Common myeloid progenitor, CD34-positive (primary cell): ENCODE measurements around the gene CHMP1A.
A peak's percentile ranks its signal among the peaks of the same experiment; 100 is the strongest.

Experiments used
- CTCF ChIA-PET: fragments of 350-600 bp; sonication (Branson Sonifier 250); formaldehyde crosslinking; loops from one replicate; lab custom pipeline; 2021; ENCODE audit warnings: antibody characterized with exemption; lab: Charles Lee
- POLR2A ChIA-PET: fragments of 350-600 bp; sonication (Branson Sonifier 250); formaldehyde crosslinking; loops from one replicate; lab custom pipeline; 2021; ENCODE audit warnings: antibody characterized with exemption; lab: Charles Lee
- DNase-seq, 3 donors: peaks; one replicate each; pipeline versions ENCODE4 v3.0.0 to v3.0.0-alpha.2; 2013
- H3K27ac ChIP-seq, 2 experiments: 1 replicate in 1 of 2; 2 replicates in 1 of 2; pipeline ENCODE4 v1.7.0; 2013; ENCODE audit warnings: inconsistent platforms in 2 of 2, low read length in 2 of 2, mild to moderate bottlenecking in 2 of 2, low read depth in 1 of 2, moderate library complexity in 1 of 2; ENCODE audit not compliant: severe bottlenecking in 2 of 2, insufficient read depth in 1 of 2, poor library complexity in 1 of 2
- H3K27me3 ChIP-seq, 5 experiments: replicated peaks in 2 of 5; 1 replicate in 3 of 5; 2 replicates in 2 of 5; pipeline versions ENCODE4 v1.6.1 to v1.7.0; 2013; ENCODE audit warnings: low read length in 4 of 5, mild to moderate bottlenecking in 2 of 5, moderate library complexity in 2 of 5, inconsistent platforms in 1 of 5; ENCODE audit not compliant: insufficient read depth in 5 of 5, control insufficient read depth in 4 of 5
- H3K36me3 ChIP-seq, 4 experiments: 1 replicate in 2 of 4; 2 replicates in 2 of 4; pipeline versions ENCODE4 v1.6.1 to v1.7.0; 2013; ENCODE audit warnings: low read length in 3 of 4, control low read depth in 1 of 4, mild to moderate bottlenecking in 1 of 4; ENCODE audit not compliant: control insufficient read depth in 4 of 4, insufficient read depth in 4 of 4
- H3K4me1 ChIP-seq, 4 experiments: 1 replicate in 3 of 4; 2 replicates in 1 of 4; pipeline versions ENCODE4 v1.6.1 to v1.7.1; 2013; ENCODE audit warnings: low read length in 3 of 4, mild to moderate bottlenecking in 3 of 4, control low read depth in 1 of 4, inconsistent platforms in 1 of 4, moderate library complexity in 1 of 4; ENCODE audit not compliant: control insufficient read depth in 4 of 4, insufficient read depth in 4 of 4; ENCODE audit errors: control extremely low read depth in 1 of 4
- H3K4me3 ChIP-seq, 7 experiments: 1 replicate in 4 of 7; 2 replicates in 3 of 7; pipeline versions ENCODE4 v1.5.1 to v1.7.0; 2013; ENCODE audit warnings: mild to moderate bottlenecking in 7 of 7, low read length in 6 of 7, moderate library complexity in 6 of 7, inconsistent platforms in 2 of 7, low read depth in 2 of 7, control low read depth in 1 of 7; ENCODE audit not compliant: insufficient read depth in 4 of 7, control insufficient read depth in 1 of 7; ENCODE audit errors: extremely low read depth in 1 of 7
- H3K9me3 ChIP-seq, 5 experiments: 1 replicate in 4 of 5; 2 replicates in 1 of 5; pipeline versions ENCODE4 v1.6.1 to v1.7.1; 2013; ENCODE audit warnings: low read length in 4 of 5, mild to moderate bottlenecking in 2 of 5, inconsistent platforms in 1 of 5, low read depth in 1 of 5, moderate library complexity in 1 of 5; ENCODE audit not compliant: control insufficient read depth in 4 of 5, insufficient read depth in 2 of 5; ENCODE audit errors: control extremely low read depth in 1 of 5
- WGBS: methylation state at CpG from one replicate; pipeline ENCODE4 v1.1.5; 2013; ENCODE audit not compliant: insufficient coverage; 5-methylcytosine and 5-hydroxymethylcytosine counted together

The CHMP1A gene

DNA sequence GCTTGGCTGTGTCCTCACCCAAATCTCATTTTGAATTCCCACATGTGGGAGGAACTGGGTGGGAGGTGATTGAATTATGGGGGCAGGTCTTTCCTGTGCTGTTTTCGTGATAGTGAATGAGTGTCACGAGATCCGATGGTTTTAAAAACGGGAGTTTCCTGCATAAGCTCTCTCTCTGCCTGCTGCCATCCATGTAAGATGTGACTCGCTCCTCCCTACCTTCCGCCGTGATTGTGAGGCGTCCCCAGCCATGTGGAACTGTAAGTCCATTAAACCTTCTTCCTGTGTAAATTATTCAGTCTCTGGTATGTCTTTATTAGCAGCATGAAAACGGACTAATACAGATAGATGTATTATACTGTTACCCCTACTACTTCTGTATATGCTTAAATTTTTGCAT lies 3.7 kb upstream of the CHMP1A start:
- no peaks in the 10 kb centered on the region for H3K27me3 ChIP-seq
- H3K9me3 ChIP-seq: no peaks in the 10 kb centered on the region
- 92% methylated on average over 8 of the region's 9 CpGs for WGBS
- ChIA-PET POLR2A (no interaction called here), CTCF (no interaction called here)
- no peak overlapping the region for H3K27ac ChIP-seq
- peaks cover 8 to 21% (median 16%) of the 10 kb centered on the region in 4 experiments for H3K4me1 ChIP-seq
- H3K36me3 ChIP-seq: peaks cover 0 to 26% (median 20%) of the 10 kb centered on the region in 4 experiments
- H3K4me3 ChIP-seq: no peak overlapping the region
- DNase-seq: no peak

DNA sequence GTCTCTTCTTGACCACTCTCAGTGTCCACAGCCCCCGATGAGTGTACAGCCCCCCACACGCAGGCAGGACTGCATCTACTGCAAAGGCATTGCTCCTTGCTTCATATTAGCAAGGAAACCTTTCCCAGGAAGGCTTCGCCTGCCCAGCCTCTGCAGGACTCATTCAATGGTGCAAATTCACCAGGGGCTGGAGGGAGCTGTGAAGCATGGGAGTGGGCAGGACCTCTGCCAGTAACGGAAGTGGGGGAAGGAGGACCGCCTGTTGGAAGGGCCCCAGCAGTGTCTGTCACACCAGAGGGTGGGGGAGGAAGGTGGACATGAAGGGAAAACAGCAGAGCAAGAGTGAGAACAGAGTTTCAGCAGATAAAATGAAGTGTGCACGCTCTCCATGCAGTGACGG lies 2.6 kb upstream of the CHMP1A start:
- H3K27ac ChIP-seq: no peak overlapping the region
- ChIA-PET CTCF (interaction anchor here (0.9 kb wide), 1 partner anchor 40 kb away, joined by 3 read pairs; no protein-coding TSS in a partner anchor), POLR2A (no interaction called here)
- peaks cover 0 to 26% (median 20%) of the 10 kb centered on the region in 4 experiments for H3K36me3 ChIP-seq
- H3K4me3 ChIP-seq: no peak overlapping the region
- H3K4me1 ChIP-seq: peaks cover 9 to 24% (median 19%) of the 10 kb centered on the region in 4 experiments
- no peaks in the 10 kb centered on the region for H3K9me3 ChIP-seq
- no peaks in the 10 kb centered on the region for H3K27me3 ChIP-seq
- 97% methylated on average over 7 of the region's 7 CpGs for WGBS
- no peak for DNase-seq

- H3K9me3 ChIP-seq: no peaks in the 10 kb centered on the region
- peaks cover 9 to 27% (median 21%) of the 10 kb centered on the region in 4 experiments for H3K4me1 ChIP-seq
- H3K4me3 ChIP-seq: peak overlapping the region; percentile 70 to 99 (median 85)
- no peak for DNase-seq
- POLR2A ChIA-PET: interaction anchor here (0.8 to 2.2 kb wide), 2 partner anchors 10 to 13 kb away, joined by 4 to 6 read pairs; no protein-coding TSS in a partner anchor
- no peaks in the 10 kb centered on the region for H3K27me3 ChIP-seq
- H3K36me3 ChIP-seq: peaks cover 0 to 24% (median 20%) of the 10 kb centered on the region in 4 experiments
- 28% methylated on average over 27 of the region's 27 CpGs for WGBS
- CTCF ChIA-PET: interaction anchor here (1.6 kb wide), 1 partner anchor 46 kb away, joined by 4 read pairs; no protein-coding TSS in a partner anchor
- peak overlapping the region; percentile 79 to 82 for H3K27ac ChIP-seq
Observed at GRCh38 chr16:89658221-89658879, 842 bp upstream of the CHMP1A start.

DNA sequence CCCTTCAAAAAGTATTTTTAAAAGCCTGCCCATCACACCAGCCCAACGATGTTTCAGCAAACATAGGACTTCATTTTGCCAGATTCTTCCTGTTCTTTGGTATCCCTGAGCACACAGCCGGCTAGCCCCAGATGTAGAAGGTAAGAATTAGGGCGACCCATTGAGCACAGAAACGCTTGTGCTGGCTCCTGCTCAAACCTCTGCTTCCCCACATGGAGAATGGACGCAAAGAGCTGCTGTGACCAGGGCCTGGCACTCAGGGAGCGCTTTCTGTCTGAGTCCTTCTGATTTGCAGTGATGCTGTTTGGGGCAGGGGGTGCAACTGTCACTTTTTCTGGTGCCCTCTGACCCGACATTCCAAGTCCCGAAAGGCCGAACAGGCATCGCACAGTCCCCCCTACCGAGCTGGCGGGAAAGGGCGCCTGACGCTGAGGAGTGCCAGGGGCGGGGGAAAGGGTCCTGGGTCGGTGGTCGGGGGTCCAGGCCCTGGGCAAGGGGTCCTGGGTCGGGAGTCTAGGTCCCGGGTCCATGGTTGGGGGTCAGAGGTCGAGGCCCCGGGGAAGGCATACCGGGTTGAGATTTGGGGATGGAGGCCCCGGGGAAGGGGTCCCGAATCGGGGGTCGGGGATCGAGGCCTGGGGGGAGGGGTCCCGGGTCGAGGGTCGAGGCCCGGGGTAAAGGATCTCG lies 930 bp downstream of the CHMP1A start:
- peaks cover 3 to 25% (median 21%) of the 10 kb centered on the region in 4 experiments for H3K36me3 ChIP-seq
- no peaks in the 10 kb centered on the region for H3K9me3 ChIP-seq
- peak overlapping the region; percentile 70 to 99 (median 85) for H3K4me3 ChIP-seq
- no peaks in the 10 kb centered on the region for H3K27me3 ChIP-seq
- peak overlapping the region; percentile 79 to 94 for H3K27ac ChIP-seq
- ChIA-PET CTCF (interaction anchor here (1.0 kb wide), 1 partner anchor 61 kb away, joined by 3 read pairs; no protein-coding TSS in a partner anchor), POLR2A (interaction anchor here (0.6 to 1.2 kb wide), 3 partner anchors 44 to 78 kb away, joined by 3 to 4 read pairs (median 3); no protein-coding TSS in a partner anchor)
- WGBS: 30% methylated on average over 21 of the region's 32 CpGs
- H3K4me1 ChIP-seq: peaks cover 9 to 27% (median 21%) of the 10 kb centered on the region in 4 experiments
- no peak for DNase-seq

DNA sequence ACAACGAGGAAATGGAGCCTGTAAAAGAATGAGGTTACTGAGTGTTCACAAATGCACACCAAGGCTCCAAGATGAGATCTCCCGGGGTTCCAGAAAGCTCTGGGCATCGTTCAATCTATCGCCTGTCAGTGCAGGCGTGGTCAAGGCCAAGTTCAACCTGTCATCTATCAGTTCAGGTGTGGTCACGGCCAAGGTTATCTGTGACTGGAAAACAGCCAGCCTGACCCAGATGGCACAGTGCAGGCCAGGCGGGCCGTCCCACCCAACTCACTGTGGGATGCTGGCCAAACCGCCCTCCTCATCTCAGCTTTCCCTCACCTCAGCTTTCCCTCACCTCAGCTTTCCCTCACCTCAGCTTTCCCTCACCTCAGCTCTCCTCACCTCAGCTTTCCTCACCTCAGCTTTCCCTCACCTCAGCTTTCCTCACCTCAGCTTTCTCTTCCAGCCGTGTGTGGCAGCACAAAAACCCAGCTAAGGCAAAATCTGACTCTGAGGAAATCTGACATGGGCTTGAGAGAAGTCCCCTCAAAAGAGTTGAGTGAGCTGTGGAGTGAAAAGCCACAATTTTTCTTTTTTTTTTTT lies 2.4 kb downstream of the CHMP1A start:
- Histone ChIP-seq H3K4me1 (peaks cover 9 to 27% (median 21%) of the 10 kb centered on the region in 4 experiments), H3K27ac (no peak overlapping the region), H3K27me3 (no peaks in the 10 kb centered on the region), H3K9me3 (no peaks in the 10 kb centered on the region), H3K36me3 (peaks cover 3 to 25% (median 18%) of the 10 kb centered on the region in 4 experiments), H3K4me3 (no peak overlapping the region)
- DNase-seq: no peak
- ChIA-PET CTCF (no interaction called here), POLR2A (no interaction called here)
- WGBS: 94% methylated on average over 7 of the region's 10 CpGs

DNA sequence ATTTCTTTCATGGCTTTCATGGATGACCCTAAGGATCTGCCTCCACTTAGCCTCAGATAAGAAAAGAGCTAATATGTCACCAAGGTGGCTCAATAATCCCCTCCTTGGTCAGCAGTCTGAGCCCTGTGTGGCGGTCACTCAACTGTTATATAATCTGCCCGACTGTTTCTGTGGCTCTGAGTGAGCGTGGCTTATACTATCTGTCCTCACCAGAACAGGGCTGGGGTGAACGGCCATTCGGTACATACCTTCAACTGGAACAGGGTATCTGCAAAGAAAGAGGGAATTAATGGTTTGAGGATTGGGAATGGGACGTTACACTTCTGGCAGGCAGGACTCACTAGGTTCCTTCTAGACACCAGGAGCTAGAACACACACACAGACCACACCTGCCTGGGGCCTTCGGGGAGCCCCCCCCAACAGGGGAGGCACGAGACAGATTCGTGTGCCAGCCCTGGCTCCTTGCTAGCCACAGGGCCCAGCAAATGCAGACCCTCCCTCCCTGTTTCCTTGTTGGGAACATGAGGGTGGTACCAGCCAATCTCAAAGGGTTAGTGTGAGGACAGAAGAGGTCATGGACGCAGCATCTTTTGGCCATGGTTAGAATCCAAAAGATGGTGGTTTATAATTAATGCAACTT lies 3.7 kb downstream of the CHMP1A start:
- POLR2A ChIA-PET: no interaction called here
- no peak for DNase-seq
- Histone ChIP-seq H3K27me3 (no peaks in the 10 kb centered on the region), H3K27ac (peak overlapping the region in 1 of 2 experiments; percentile 28), H3K36me3 (peaks cover 3 to 24% (median 17%) of the 10 kb centered on the region in 4 experiments), H3K4me3 (no peak overlapping the region), H3K9me3 (no peaks in the 10 kb centered on the region), H3K4me1 (peaks cover 7 to 24% (median 21%) of the 10 kb centered on the region in 4 experiments)
- WGBS: 100% methylated on average over 5 of the region's 10 CpGs
- CTCF ChIA-PET: no interaction called here
